Keratinocyte (primary cell): Measurements from ENCODE around the gene QPRT. TPM values are rescaled to one million over a fixed set of nuclear protein-coding genes. Genes with fewer than 3 reads are reported as not detected.

Experiments used
- DNase-seq: peaks from one replicate; pipeline ENCODE4 v3.0.0-alpha.2; 2011; ENCODE audit warnings: low read depth, missing footprints, low spot score
- FAIRE-seq: peaks from 2 replicates; lab custom pipeline; 2011; peaks lifted over from hg19 to GRCh38; lab: Jason Lieb, UNC
- H2AFZ ChIP-seq: 2 replicates; pipeline ENCODE4 v1.6.0; 2012; ENCODE audit warnings: low read length, control low read depth, inconsistent platforms; ENCODE audit not compliant: control insufficient read depth
- H3K27ac ChIP-seq: 2 replicates; pipeline ENCODE4 v1.5.1; 2011; ENCODE audit warnings: low read length; ENCODE audit not compliant: control insufficient read depth, insufficient read depth
- H3K27me3 ChIP-seq: 3 replicates; pipeline ENCODE4 v1.6.0; 2011; ENCODE audit warnings: low read length; ENCODE audit not compliant: control insufficient read depth, insufficient read depth; ENCODE audit errors: extremely low read depth
- H3K36me3 ChIP-seq, 2 experiments: 2 replicates in 1 of 2; 3 replicates in 1 of 2; pipeline ENCODE4 v1.5.1; 2011; ENCODE audit warnings: low read length in 2 of 2, mild to moderate bottlenecking in 1 of 2; ENCODE audit not compliant: control insufficient read depth in 2 of 2, insufficient read depth in 2 of 2; ENCODE audit errors: extremely low read depth in 1 of 2
- H3K4me1 ChIP-seq: 3 replicates; pipeline ENCODE4 v1.5.1; 2011; ENCODE audit warnings: low read length; ENCODE audit not compliant: control insufficient read depth, insufficient read depth; ENCODE audit errors: extremely low read depth
- H3K4me2 ChIP-seq: 3 replicates; pipeline ENCODE4 v1.6.0; 2011; ENCODE audit warnings: low read depth, low read length; ENCODE audit not compliant: control insufficient read depth, insufficient read depth; ENCODE audit errors: extremely low read depth
- H3K4me3 ChIP-seq, 3 experiments: fragments of 200-600 bp in 1 of 3; sonication (generic) in 1 of 3; 2 replicates in 2 of 3; 3 replicates in 1 of 3; pipeline ENCODE4 v1.5.1; 2011 to 2016; ENCODE audit warnings: low read length in 3 of 3, mild to moderate bottlenecking in 3 of 3, control low read depth in 2 of 3, inconsistent platforms in 1 of 3, low read depth in 1 of 3, mixed read lengths in 1 of 3, mixed run types in 1 of 3, moderate library complexity in 1 of 3; ENCODE audit not compliant: control insufficient read depth in 2 of 3, insufficient read depth in 2 of 3; ENCODE audit errors: extremely low read depth in 1 of 3
- H3K79me2 ChIP-seq: 2 replicates; pipeline ENCODE4 v1.6.0; 2012; ENCODE audit warnings: low read length; ENCODE audit not compliant: control insufficient read depth, insufficient read depth
- H3K9ac ChIP-seq: 3 replicates; pipeline ENCODE4 v1.6.0; 2011; ENCODE audit warnings: low read length; ENCODE audit not compliant: control insufficient read depth, insufficient read depth; ENCODE audit errors: extremely low read depth
- H3K9me1 ChIP-seq: 3 replicates; pipeline ENCODE4 v1.6.0; 2011; ENCODE audit warnings: low read length; ENCODE audit not compliant: control insufficient read depth, insufficient read depth; ENCODE audit errors: extremely low read depth
- H3K9me3 ChIP-seq: 2 replicates; pipeline ENCODE4 v1.5.1; 2012; ENCODE audit warnings: low read depth, low read length; ENCODE audit not compliant: control insufficient read depth
- H4K20me1 ChIP-seq: 3 replicates; pipeline ENCODE4 v1.6.0; 2011; ENCODE audit warnings: low read length; ENCODE audit not compliant: control insufficient read depth, insufficient read depth; ENCODE audit errors: extremely low read depth
- CTCF ChIP-seq, 3 experiments: IDR thresholded peaks in 1 of 3; conservative IDR thresholded peaks in 1 of 3; optimal IDR thresholded peaks in 1 of 3; 2 replicates in 2 of 3; 3 replicates in 1 of 3; pipeline versions ENCODE3 to v1.5.1; 2011; ENCODE audit warnings: low read length in 3 of 3, mild to moderate bottlenecking in 3 of 3, moderate library complexity in 2 of 3, control low read depth in 1 of 3, inconsistent platforms in 1 of 3; ENCODE audit not compliant: insufficient read depth in 2 of 3; ENCODE audit errors: extremely low read depth in 1 of 3
- EZH2 ChIP-seq: IDR thresholded peaks from one replicate; pipeline ENCODE4 v1.6.1; 2012; ENCODE audit warnings: inconsistent platforms, mild to moderate bottlenecking, low read length, moderate library complexity
- dilution Hi-C: fragments of 300-500 bp; cut with MboI; formaldehyde crosslinking; loops from one replicate; pipeline ENCODE4 v1.7.0; 2020; ENCODE audit warnings: low sequenced_read_pairs; ENCODE audit not compliant: extremely low pct_ligation_motif_present
- polyA plus RNA-seq, 5 experiments: library from polyadenylated mRNA; depleted of rRNA in 3 of 5; stranded (reverse) in 3 of 5; stranded (forward) in 1 of 5; unstranded in 1 of 5; fragments of >200 nt; gene quantifications; 1 replicate in 1 of 5; 2 replicates in 3 of 5; 3 replicates in 1 of 5; pipeline versions ENCODE4 v1.2.1 to v1.2.3, GENCODE V29; 2011 to 2012; ENCODE audit warnings: missing spikeins in 2 of 5, low read depth in 1 of 5, low replicate concordance in 1 of 5

The QPRT gene
- polyA plus RNA-seq, 1 donor (not counting 4 experiments of a cell fraction or from before 2014, with no cell fraction given), result 8.8 TPM

- dilution Hi-C loops, result no loop called here
- Histone ChIP-seq H3K36me3 (no peaks in the 10 kb centered on the region), H2AFZ (no peak overlapping the region), H3K4me2 (no peak overlapping the region), H3K4me3 (no peak overlapping the region), H4K20me1 (no peaks in the 10 kb centered on the region), H3K9ac (no peak overlapping the region), H3K9me3 (no peaks in the 10 kb centered on the region), H3K27ac (no peak overlapping the region), H3K9me1 (no peaks in the 10 kb centered on the region), H3K4me1 (no peaks in the 10 kb centered on the region), H3K79me2 (no peaks in the 10 kb centered on the region), H3K27me3 (no peaks in the 10 kb centered on the region)
- TF ChIP-seq CTCF (optimal IDR thresholded peaks at IDR 0.05 in 1 of 3, IDR thresholded peaks at IDR 0.05 in 1 of 3, conservative IDR thresholded peaks at IDR 0.05 in 1 of 3; ENCODE audit: extremely low read depth in 1 of 3, insufficient read depth in 2 of 3, low read length in 3 of 3) (no peak), EZH2 (no peak)
- no peak for FAIRE-seq
- no peak for DNase-seq
These were observed 3.0 kb upstream of the QPRT start for GRCh38 chr16:29675811-29676643.

- FAIRE-seq, result no peak
- no peaks in the 10 kb centered on the region for H3K27me3 ChIP-seq
These were observed 1.8 kb upstream of the QPRT start for GRCh38 chr16:29676989-29677785.

More at GRCh38 chr16:29676989-29677785, 1.8 kb upstream of the QPRT start:
- dilution Hi-C loops, result no loop called here
- H3K9ac ChIP-seq, result no peak overlapping the region
- no peak for DNase-seq
- H3K27ac ChIP-seq, result no peak overlapping the region
- H4K20me1 ChIP-seq, result no peaks in the 10 kb centered on the region
- H3K9me1 ChIP-seq, result no peaks in the 10 kb centered on the region
- H3K4me3 ChIP-seq, result no peak overlapping the region
- no peaks in the 10 kb centered on the region for H3K9me3 ChIP-seq
- H3K79me2 ChIP-seq, result no peaks in the 10 kb centered on the region
- no peaks in the 10 kb centered on the region for H3K4me1 ChIP-seq
- no peaks in the 10 kb centered on the region for H3K36me3 ChIP-seq
- no peak for TF ChIP-seq CTCF (optimal IDR thresholded peaks at IDR 0.05 in 1 of 3, IDR thresholded peaks at IDR 0.05 in 1 of 3, conservative IDR thresholded peaks at IDR 0.05 in 1 of 3; ENCODE audit: extremely low read depth in 1 of 3, insufficient read depth in 2 of 3, low read length in 3 of 3)
- TF ChIP-seq EZH2, result no peak
- H2AFZ ChIP-seq, result no peak overlapping the region
- no peak overlapping the region for H3K4me2 ChIP-seq
